Retinal pigment epithelial cell (primary cell): ENCODE measurements around the gene LEMD2.
A peak's percentile ranks its signal among the peaks of the same experiment; 100 is the strongest.

Experiments used
- DNase-seq: peaks from one replicate; pipeline ENCODE4 v3.0.0-alpha.2; 2010; ENCODE audit warnings: low read depth
- H3K4me3 ChIP-seq: 2 replicates; pipeline ENCODE4 v1.5.1; 2011; ENCODE audit warnings: mild to moderate bottlenecking, low read length, control low read depth, moderate library complexity
- CTCF ChIP-seq: conservative IDR thresholded peaks from 2 replicates; pipeline ENCODE4 v1.5.1; 2011; ENCODE audit warnings: low read depth, low read length, control low read depth, inconsistent platforms

The LEMD2 gene

GRCh38 chr6:33772902-33773472, 15.9 kb downstream of the LEMD2 start:
- H3K4me3 ChIP-seq = no peak overlapping the region
- DNase-seq = no peak
- no peak for TF ChIP-seq CTCF

- no peak overlapping the region for H3K4me3 ChIP-seq
- no peak for TF ChIP-seq CTCF
- no peak for DNase-seq
These were observed 16.7 kb downstream of the LEMD2 start for GRCh38 chr6:33772082-33772830.

- peak; percentile 78 for TF ChIP-seq CTCF
- DNase-seq = no peak
- H3K4me3 ChIP-seq = no peak overlapping the region
These were observed 17.5 kb downstream of the LEMD2 start for GRCh38 chr6:33771146-33772081.

GRCh38 chr6:33770833-33771145, 18.1 kb downstream of the LEMD2 start:
- no peak overlapping the region for H3K4me3 ChIP-seq
- DNase-seq = no peak
- no peak for TF ChIP-seq CTCF

- no peak overlapping the region for H3K4me3 ChIP-seq
- no peak for DNase-seq
- no peak for TF ChIP-seq CTCF
These were observed 18.7 kb downstream of the LEMD2 start for GRCh38 chr6:33770124-33770832.

- no peak for DNase-seq
- H3K4me3 ChIP-seq = no peak overlapping the region
- TF ChIP-seq CTCF = no peak
These were observed 19.6 kb downstream of the LEMD2 start for GRCh38 chr6:33769248-33769821.
